ENCODE data around the gene PRKACG.

DNA sequence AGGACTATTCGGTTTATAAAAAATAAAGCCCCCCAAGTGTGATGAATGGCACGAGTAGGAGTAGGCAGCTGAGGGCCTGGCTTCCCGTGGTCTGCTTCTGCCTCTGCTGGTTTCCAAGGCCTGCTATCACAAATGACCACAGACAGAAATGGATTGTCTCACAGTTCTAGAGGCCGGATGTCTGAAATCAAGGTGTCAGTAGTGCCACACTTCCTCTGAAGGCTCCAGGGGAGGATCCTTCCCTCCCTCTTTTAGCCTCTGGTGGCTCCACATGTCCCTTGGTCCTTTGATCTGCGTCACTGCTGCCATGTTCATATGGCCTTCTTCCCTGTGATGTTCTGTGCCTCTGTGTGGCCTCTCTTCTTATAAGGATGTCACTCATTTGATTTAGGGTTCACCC is 15.1 kb downstream of the PRKACG start:
- TF ChIP-seq EZH2 (IDR thresholded peaks at IDR 0.05; ENCODE audit: insufficient read depth, poor library complexity, severe bottlenecking) (no peak), EZH2phosphoT487 (IDR thresholded peaks at IDR 0.05; ENCODE audit: insufficient read depth, low read depth) (no peak)
